K562 (cell line): ENCODE measurements around the gene PRPF6. TPM values are rescaled to one million over a fixed set of nuclear protein-coding genes. Genes with fewer than 3 reads are reported as not detected.
A peak's percentile ranks its signal among the peaks of the same experiment; 100 is the strongest.

Experiments
- CBX8 ChIP-seq: fragments of 200-600 bp; sonication (generic); IDR thresholded peaks from 2 replicates; pipeline ENCODE4 v1.6.1; 2012; ENCODE audit warnings: borderline replicate concordance, mixed run types, low read depth, mild to moderate bottlenecking, moderate library complexity, mixed read lengths, low read length, control low read depth, inconsistent platforms; ENCODE audit not compliant: poor library complexity, severe bottlenecking; ENCODE audit errors: extremely low read depth
- HDAC2 ChIP-seq: fragments of 450-650 bp; IDR thresholded peaks from 2 replicates; pipeline ENCODE4 v1.6.1; 2016; ENCODE audit warnings: mild to moderate bottlenecking
- HNRNPL ChIP-seq: fragments of 200-400 bp; formaldehyde crosslinking; IDR thresholded peaks from 2 replicates; pipeline ENCODE4 v1.6.1; 2017; ENCODE audit warnings: low read depth, mild to moderate bottlenecking, low read length
- JUN ChIP-seq, 2 experiments: sonication (generic) in 1 of 2; formaldehyde crosslinking in 1 of 2; IDR thresholded peaks; 2 replicates each; pipeline versions ENCODE4 v1.6.1 to v1.8.0; 2012 to 2022; ENCODE audit warnings: borderline replicate concordance in 2 of 2, mild to moderate bottlenecking in 2 of 2, improper control_type of control experiment in 1 of 2, low read depth in 1 of 2, low read length in 1 of 2, missing genetic modification reagents in 1 of 2
- MECOM ChIP-seq: fragments of 250-450 bp; sonication (Bioruptor Pico); IDR thresholded peaks from 2 replicates; pipeline ENCODE4 v1.8.0; 2022; ENCODE audit warnings: inconsistent platforms
- NR2C1 ChIP-seq, 2 experiments: fragments of 450-650 bp; IDR thresholded peaks; 2 replicates each; pipeline ENCODE4 v1.6.1; 2017; ENCODE audit warnings: mild to moderate bottlenecking in 2 of 2, antibody characterized with exemption in 1 of 2, inconsistent platforms in 1 of 2, missing compliant biosample characterization in 1 of 2, missing genetic modification characterization in 1 of 2
- NR3C1 ChIP-seq: sonication (generic); formaldehyde crosslinking; IDR thresholded peaks from 2 replicates; pipeline ENCODE4 v1.8.1; 2022; ENCODE audit warnings: missing genetic modification reagents
- POLR2B ChIP-seq: fragments of 450-650 bp; IDR thresholded peaks from 2 replicates; pipeline ENCODE4 v1.6.1; 2018; ENCODE audit warnings: low read depth; ENCODE audit not compliant: partially characterized antibody
- PURB ChIP-seq: sonication (generic); formaldehyde crosslinking; IDR thresholded peaks from 2 replicates; pipeline ENCODE4 v1.9.0; 2021; ENCODE audit warnings: low read depth, mild to moderate bottlenecking, missing genetic modification reagents
- PYGO2 ChIP-seq: fragments of 450-650 bp; IDR thresholded peaks from 2 replicates; pipeline ENCODE4 v1.6.1; 2016; ENCODE audit warnings: mild to moderate bottlenecking, missing genetic modification characterization, moderate library complexity, missing compliant biosample characterization
- RBM25 ChIP-seq: fragments of 200-400 bp; formaldehyde crosslinking; IDR thresholded peaks from 2 replicates; pipeline ENCODE4 v1.6.1; 2018; ENCODE audit warnings: low read length, low read depth, moderate library complexity; ENCODE audit not compliant: severe bottlenecking
- RFX5 ChIP-seq: IDR thresholded peaks from 2 replicates; pipeline ENCODE4 v1.6.1; 2011; ENCODE audit warnings: low read depth, mild to moderate bottlenecking, improper control_type of control experiment, low read length
- RFX7 ChIP-seq: fragments of 250-450 bp; sonication (Bioruptor Pico); IDR thresholded peaks from 2 replicates; pipeline ENCODE4 v1.5.1; 2021; ENCODE audit warnings: mild to moderate bottlenecking
- SRSF7 ChIP-seq: fragments of 200-400 bp; formaldehyde crosslinking; optimal IDR thresholded peaks from 2 replicates; pipeline ENCODE3; 2017; ENCODE audit warnings: mild to moderate bottlenecking, low read depth, low read length
- TEAD2 ChIP-seq: fragments of 450-650 bp; IDR thresholded peaks from 2 replicates; pipeline ENCODE4 v1.6.1; 2016; ENCODE audit warnings: missing genetic modification characterization, control low read depth, missing compliant biosample characterization
- ZC3H11A ChIP-seq: IDR thresholded peaks from 2 replicates; pipeline ENCODE4 v1.6.1; 2012; ENCODE audit warnings: low read depth, low read length, improper control_type of control experiment
- ZNF121 ChIP-seq: sonication (generic); formaldehyde crosslinking; conservative IDR thresholded peaks from 2 replicates; pipeline ENCODE4 v1.8.0; 2022; ENCODE audit warnings: missing genetic modification reagents
- polyA plus RNA-seq, 8 experiments: library from polyadenylated mRNA; depleted of rRNA in 4 of 8; stranded (reverse) in 5 of 8; unstranded in 3 of 8; fragments of >200 nt; fragmentation: Nextera tagmentation in 2 of 8; fragmentation: Illumina TruSeq in 1 of 8; extraction: Ambion mirVana in 2 of 8; extraction: Trizol in 1 of 8; gene quantifications; 2 replicates each; pipeline versions ENCODE4 v1.2.1 to v1.2.3, GENCODE V29; 2011 to 2014; ENCODE audit warnings: inconsistent platforms in 1 of 8, missing spikeins in 1 of 8
- total RNA-seq, 7 experiments: library from RNA; depleted of rRNA in 6 of 7; stranded (reverse); fragments of >200 nt in 6 of 7; fragmentation: Illumina TruSeq in 2 of 7; extraction: Trizol in 2 of 7; gene quantifications; 2 replicates each; pipeline versions ENCODE4 v1.2.1 to v1.2.3, GENCODE V29; 2011 to 2021; ENCODE audit warnings: low replicate concordance in 1 of 7
- TF ChIP-seq, protein P1 (sequence below): IDR thresholded peaks from 2 replicates; pipeline ENCODE4 v1.6.1; 2016; ENCODE audit warnings: missing genetic modification characterization, missing compliant biosample characterization
- TF ChIP-seq, protein P2 (sequence below): fragments of 450-650 bp; formaldehyde crosslinking; IDR thresholded peaks from 2 replicates; pipeline ENCODE4 v1.4.0; 2022; ENCODE audit warnings: missing genetic modification characterization
- TF ChIP-seq, protein P3 (sequence below), 2 experiments: fragments of 450-650 bp; conservative IDR thresholded peaks; 2 replicates each; pipeline ENCODE4 v1.6.1; 2017; ENCODE audit warnings: mild to moderate bottlenecking in 2 of 2, moderate library complexity in 2 of 2
- TF ChIP-seq, protein P4 (sequence below): fragments of 450-650 bp; IDR thresholded peaks from 2 replicates; pipeline ENCODE4 v1.6.1; 2016; ENCODE audit warnings: low read depth, mild to moderate bottlenecking, moderate library complexity

The PRPF6 gene
- total and polyA plus RNA-seq, 9 of the 15 experiments (the other 6 are each of a cell fraction or from before 2014, with no cell fraction given), result 4.2 to 83.2 (median 59.9) TPM

DNA sequence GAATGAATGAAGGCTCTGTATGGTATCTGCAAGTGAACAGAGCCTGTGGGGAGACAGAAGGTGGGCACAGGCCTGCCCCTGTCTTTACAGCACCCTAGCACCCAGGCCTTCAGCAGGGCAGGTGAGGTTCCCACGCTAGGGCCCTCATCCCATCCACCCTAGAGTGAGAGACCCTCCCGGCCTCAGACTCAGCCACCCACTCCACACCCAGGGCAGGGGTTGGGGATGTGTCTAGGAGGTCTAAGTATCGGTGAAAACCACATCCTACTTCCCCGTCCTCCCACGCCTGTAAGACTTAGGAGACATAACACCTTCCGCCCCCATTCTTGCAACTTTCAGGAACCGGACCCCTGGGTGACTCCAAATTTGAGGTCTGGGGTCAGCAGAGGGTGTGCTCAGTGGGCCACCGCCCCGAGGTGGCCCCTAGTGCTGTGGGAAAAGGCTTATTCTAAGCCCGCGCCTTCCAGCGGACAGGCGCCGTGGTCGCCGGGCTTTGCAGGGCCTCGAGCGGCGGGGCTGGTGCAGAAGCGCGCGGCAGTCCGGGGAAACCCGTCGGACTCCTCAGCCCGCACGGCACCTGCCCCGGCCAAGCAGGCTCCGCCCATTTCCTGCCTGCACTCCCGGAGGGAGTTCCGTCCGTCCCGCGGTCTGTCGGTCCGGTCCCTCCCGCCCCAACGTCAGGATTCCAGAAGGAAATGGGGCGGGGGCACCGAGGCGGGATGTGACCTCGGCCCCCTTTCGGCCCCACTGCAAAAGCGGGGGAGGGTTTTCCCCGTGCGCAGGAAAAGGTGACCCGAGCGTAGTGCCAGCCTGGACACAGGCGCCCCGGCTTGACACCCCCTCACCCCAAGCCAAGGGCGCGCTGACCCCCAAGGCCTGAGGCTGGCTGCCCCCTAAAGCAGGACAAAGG is 2.4 kb upstream of the PRPF6 start (continued):
- no peak for TF ChIP-seq TEAD2 (tag)
- TF ChIP-seq, protein P1, sequence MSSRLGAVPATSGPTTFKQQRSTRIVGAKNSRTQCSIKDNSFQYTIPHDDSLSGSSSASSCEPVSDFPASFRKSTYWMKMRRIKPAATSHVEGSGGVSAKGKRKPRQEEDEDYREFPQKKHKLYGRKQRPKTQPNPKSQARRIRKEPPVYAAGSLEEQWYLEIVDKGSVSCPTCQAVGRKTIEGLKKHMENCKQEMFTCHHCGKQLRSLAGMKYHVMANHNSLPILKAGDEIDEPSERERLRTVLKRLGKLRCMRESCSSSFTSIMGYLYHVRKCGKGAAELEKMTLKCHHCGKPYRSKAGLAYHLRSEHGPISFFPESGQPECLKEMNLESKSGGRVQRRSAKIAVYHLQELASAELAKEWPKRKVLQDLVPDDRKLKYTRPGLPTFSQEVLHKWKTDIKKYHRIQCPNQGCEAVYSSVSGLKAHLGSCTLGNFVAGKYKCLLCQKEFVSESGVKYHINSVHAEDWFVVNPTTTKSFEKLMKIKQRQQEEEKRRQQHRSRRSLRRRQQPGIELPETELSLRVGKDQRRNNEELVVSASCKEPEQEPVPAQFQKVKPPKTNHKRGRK (tag), result no peak
- no peak for TF ChIP-seq PYGO2
- TF ChIP-seq RBM25, result no peak
- TF ChIP-seq CBX8, result no peak
- TF ChIP-seq, protein P2, sequence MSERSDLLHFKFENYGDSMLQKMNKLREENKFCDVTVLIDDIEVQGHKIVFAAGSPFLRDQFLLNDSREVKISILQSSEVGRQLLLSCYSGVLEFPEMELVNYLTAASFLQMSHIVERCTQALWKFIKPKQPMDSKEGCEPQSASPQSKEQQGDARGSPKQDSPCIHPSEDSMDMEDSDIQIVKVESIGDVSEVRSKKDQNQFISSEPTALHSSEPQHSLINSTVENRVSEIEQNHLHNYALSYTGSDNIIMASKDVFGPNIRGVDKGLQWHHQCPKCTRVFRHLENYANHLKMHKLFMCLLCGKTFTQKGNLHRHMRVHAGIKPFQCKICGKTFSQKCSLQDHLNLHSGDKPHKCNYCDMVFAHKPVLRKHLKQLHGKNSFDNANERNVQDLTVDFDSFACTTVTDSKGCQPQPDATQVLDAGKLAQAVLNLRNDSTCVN (CRISPR knock-in tag), result no peak
- TF ChIP-seq HDAC2, result no peak
- no peak for TF ChIP-seq JUN (IDR thresholded peaks at IDR 0.05; ENCODE audit: borderline replicate concordance, low read depth, low read length)
- TF ChIP-seq JUN (CRISPR knock-in tag; IDR thresholded peaks at IDR 0.05; ENCODE audit: borderline replicate concordance), result no peak
- TF ChIP-seq HNRNPL, result peak; percentile 50; the same call in 1 of the 2 replicates
- TF ChIP-seq POLR2B, result peak; percentile 45
- TF ChIP-seq PURB (CRISPR knock-in tag), result no peak
- no peak for TF ChIP-seq NR2C1 (IDR thresholded peaks at IDR 0.05)
- TF ChIP-seq NR2C1 (tag; IDR thresholded peaks at IDR 0.05), result peak; percentile 38; the same call in 1 of the 2 replicates
- TF ChIP-seq MECOM, result no peak
- no peak for TF ChIP-seq ZNF121 (CRISPR knock-in tag)
- TF ChIP-seq SRSF7, result no peak
- no peak for TF ChIP-seq RFX5
- TF ChIP-seq ZC3H11A, result no peak
- TF ChIP-seq RFX7 (CRISPR knock-in tag), result no peak
- TF ChIP-seq, protein P3, sequence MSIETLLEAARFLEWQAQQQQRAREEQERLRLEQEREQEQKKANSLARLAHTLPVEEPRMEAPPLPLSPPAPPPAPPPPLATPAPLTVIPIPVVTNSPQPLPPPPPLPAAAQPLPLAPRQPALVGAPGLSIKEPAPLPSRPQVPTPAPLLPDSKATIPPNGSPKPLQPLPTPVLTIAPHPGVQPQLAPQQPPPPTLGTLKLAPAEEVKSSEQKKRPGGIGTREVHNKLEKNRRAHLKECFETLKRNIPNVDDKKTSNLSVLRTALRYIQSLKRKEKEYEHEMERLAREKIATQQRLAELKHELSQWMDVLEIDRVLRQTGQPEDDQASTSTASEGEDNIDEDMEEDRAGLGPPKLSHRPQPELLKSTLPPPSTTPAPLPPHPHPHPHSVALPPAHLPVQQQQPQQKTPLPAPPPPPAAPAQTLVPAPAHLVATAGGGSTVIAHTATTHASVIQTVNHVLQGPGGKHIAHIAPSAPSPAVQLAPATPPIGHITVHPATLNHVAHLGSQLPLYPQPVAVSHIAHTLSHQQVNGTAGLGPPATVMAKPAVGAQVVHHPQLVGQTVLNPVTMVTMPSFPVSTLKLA (conservative IDR thresholded peaks at IDR 0.05), result no peak; a peak in 1 of 4 replicates
- TF ChIP-seq, protein P4, sequence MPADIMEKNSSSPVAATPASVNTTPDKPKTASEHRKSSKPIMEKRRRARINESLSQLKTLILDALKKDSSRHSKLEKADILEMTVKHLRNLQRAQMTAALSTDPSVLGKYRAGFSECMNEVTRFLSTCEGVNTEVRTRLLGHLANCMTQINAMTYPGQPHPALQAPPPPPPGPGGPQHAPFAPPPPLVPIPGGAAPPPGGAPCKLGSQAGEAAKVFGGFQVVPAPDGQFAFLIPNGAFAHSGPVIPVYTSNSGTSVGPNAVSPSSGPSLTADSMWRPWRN, result no peak
- TF ChIP-seq NR3C1, result no peak
